Erythroblast (primary cell): Measurements from ENCODE around the gene MAPRE2.

ENCODE experiments used
- GATA1 ChIP-seq: IDR thresholded peaks from 2 replicates; pipeline ENCODE4 v1.6.1; 2011; ENCODE audit warnings: low read depth, mild to moderate bottlenecking, control low read depth, low read length, moderate library complexity
- POLR2A ChIP-seq: IDR thresholded peaks from 2 replicates; pipeline ENCODE4 v1.6.1; 2011; ENCODE audit warnings: mild to moderate bottlenecking, low read length

- no peak for TF ChIP-seq POLR2A
- no peak for TF ChIP-seq GATA1
These were observed 140.9 kb downstream of the MAPRE2 start for GRCh38 chr18:35182151-35182550.
